Heart left ventricle (tissue), 13 donors: Measurements from ENCODE around the gene INPPL1.

Source experiments
- CTCF ChIP-seq, 12 donors: fragments of 200-600 bp; sonication (generic) in 4 of 12; IDR thresholded peaks; one replicate each; pipeline versions ENCODE4 v1.5.0 to v1.8.0; 2018 to 2022; ENCODE audit warnings: antibody characterized with exemption in 12 of 12, mild to moderate bottlenecking in 5 of 12
- POLR2A ChIP-seq, 2 donors: fragments of 450-650 bp; IDR thresholded peaks; one replicate each; pipeline ENCODE4 v1.6.1; 2017; ENCODE audit warnings: antibody characterized with exemption in 2 of 2, mild to moderate bottlenecking in 2 of 2, moderate library complexity in 2 of 2
- donor health status: ischemic (EF 13 %, LVEDD 7.1; RV severe dilation, severe dysfunction).
- donor health status: DM: no; HTN: yes; CAD: no.
- donor health status: DM: no; HTN: no; CAD: no.
- donor health status: ischemic (EF 25% LVEDD 6.9; RV normal size, moderate dysfunction).
- donor health status: ischemic (EF 25% LVEDD 5.7; RV mildly dilated, moderate dysfunction).
- donor health status: ischemic (EF 35%, LVEDD 5.7; RV mildly dilated, moderate dysfunction).
- donor health status: nonischemic (EF 11% LVEDD 7.7; RV severe dilation, severe dysfunction).
- donor health status: DM: yes; HTN: yes; CAD: no.
- donor health status: PGD.
- donor health status: ischemic (EF 29% LVEDD 5.4; RV normal size, mild dysfunction).
- donor health status: nonischemic (EF 23%, LVEDD 6.1; RV moderate dilation, normal function).

GRCh38 chr11:72242141-72242540 lies 17.6 kb downstream of the INPPL1 start:
- TF ChIP-seq CTCF (IDR thresholded peaks at IDR 0.05) = no peak
- no peak for TF ChIP-seq POLR2A (IDR thresholded peaks at IDR 0.05)
